ENCODE results near the gene TEX54.

DNA sequence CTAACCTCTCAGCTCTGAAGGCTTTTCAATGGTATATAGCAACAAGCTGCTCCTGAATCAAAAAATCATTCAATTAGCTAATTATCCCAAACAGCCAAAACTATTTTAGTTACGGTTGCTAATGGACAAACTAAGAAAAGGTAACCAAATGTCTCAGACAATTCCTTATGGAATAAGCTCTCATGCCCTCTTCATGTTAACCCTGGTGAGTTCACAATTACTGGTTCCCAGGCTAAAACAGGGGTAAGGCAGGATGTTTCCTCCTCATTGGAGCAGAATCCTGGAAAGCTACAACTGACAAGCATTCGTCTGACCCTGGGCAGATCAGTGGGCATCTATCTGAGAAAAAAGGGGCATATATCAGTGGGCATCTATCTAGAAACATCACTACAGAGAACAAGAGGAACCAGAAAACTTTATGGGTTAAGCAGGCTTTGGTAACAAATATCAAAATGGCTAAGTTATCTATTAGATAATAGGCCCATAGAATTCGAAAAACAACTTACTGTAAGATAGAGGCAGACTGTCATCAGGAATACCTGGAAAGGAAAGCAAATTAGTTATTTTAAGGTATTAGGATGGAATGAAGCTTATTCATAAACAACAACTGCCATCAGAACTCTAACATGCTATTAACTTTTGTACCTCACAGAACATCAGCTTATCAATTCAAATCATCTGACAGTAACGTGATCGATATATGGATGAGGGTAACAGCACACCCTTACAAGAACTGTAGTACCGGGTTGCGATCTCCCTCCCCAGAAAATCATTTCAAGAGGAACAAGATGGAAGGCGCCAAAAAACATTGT is 21.6 kb upstream of the TEX54 start:
- TF ChIP-seq, protein P1, sequence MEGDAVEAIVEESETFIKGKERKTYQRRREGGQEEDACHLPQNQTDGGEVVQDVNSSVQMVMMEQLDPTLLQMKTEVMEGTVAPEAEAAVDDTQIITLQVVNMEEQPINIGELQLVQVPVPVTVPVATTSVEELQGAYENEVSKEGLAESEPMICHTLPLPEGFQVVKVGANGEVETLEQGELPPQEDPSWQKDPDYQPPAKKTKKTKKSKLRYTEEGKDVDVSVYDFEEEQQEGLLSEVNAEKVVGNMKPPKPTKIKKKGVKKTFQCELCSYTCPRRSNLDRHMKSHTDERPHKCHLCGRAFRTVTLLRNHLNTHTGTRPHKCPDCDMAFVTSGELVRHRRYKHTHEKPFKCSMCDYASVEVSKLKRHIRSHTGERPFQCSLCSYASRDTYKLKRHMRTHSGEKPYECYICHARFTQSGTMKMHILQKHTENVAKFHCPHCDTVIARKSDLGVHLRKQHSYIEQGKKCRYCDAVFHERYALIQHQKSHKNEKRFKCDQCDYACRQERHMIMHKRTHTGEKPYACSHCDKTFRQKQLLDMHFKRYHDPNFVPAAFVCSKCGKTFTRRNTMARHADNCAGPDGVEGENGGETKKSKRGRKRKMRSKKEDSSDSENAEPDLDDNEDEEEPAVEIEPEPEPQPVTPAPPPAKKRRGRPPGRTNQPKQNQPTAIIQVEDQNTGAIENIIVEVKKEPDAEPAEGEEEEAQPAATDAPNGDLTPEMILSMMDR (IDR thresholded peaks at IDR 0.05): no peak
- TF ChIP-seq EP300 (IDR thresholded peaks at IDR 0.05; ENCODE audit: low read depth) (no peak), POLR2A (IDR thresholded peaks at IDR 0.05) (no peak), POLR2AphosphoS5 (IDR thresholded peaks at IDR 0.05) (no peak)
